Esophagus muscularis mucosa (tissue), 4 donors: ENCODE data around the gene LPCAT2.

ENCODE experiments used
- EP300 ChIP-seq: sonication (generic); formaldehyde crosslinking; IDR thresholded peaks from one replicate; pipeline ENCODE4 v1.6.1; 2017; ENCODE audit warnings: antibody characterized with exemption
- POLR2A ChIP-seq: fragments of 450-650 bp; IDR thresholded peaks from one replicate; pipeline ENCODE4 v1.6.1; 2017; ENCODE audit warnings: antibody characterized with exemption, moderate library complexity, mild to moderate bottlenecking, low read depth
- TF ChIP-seq, protein P1 (sequence below), 3 experiments: fragments of 200-600 bp in 2 of 3; fragments of 450-650 bp in 1 of 3; sonication (generic) in 2 of 3; IDR thresholded peaks; one replicate each; pipeline ENCODE4 v1.5.1; 2017 to 2019; ENCODE audit warnings: antibody characterized with exemption in 3 of 3, mild to moderate bottlenecking in 2 of 3, moderate library complexity in 1 of 3

DNA sequence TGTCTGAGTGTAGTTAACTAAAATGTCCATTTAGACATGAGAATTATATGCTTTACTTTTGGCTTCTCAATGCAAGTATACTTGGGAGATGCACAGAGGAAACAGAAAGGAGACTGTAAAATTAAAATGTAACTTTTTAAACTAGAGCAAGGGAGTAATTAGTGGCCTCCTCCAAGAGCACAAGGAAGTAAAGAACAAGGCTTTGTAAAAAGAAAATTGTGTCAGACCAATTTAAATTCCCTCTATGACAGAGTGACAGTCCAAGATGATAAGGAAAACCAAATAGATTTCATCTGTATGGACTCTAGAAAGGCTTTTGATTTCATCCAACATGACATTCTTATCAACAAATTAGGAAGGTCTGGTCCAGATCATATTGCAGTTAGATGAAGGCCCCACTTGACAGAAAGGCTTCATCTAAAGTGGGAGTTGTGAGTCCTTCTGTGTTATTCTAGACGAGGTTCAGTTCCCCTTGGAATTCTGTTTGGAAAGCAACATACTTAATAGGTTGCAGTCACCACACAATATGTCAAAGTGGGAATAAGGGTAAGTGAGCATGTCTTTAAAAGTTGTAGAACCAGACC is 51.2 kb downstream of the LPCAT2 start:
- TF ChIP-seq, protein P1, sequence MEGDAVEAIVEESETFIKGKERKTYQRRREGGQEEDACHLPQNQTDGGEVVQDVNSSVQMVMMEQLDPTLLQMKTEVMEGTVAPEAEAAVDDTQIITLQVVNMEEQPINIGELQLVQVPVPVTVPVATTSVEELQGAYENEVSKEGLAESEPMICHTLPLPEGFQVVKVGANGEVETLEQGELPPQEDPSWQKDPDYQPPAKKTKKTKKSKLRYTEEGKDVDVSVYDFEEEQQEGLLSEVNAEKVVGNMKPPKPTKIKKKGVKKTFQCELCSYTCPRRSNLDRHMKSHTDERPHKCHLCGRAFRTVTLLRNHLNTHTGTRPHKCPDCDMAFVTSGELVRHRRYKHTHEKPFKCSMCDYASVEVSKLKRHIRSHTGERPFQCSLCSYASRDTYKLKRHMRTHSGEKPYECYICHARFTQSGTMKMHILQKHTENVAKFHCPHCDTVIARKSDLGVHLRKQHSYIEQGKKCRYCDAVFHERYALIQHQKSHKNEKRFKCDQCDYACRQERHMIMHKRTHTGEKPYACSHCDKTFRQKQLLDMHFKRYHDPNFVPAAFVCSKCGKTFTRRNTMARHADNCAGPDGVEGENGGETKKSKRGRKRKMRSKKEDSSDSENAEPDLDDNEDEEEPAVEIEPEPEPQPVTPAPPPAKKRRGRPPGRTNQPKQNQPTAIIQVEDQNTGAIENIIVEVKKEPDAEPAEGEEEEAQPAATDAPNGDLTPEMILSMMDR (IDR thresholded peaks at IDR 0.05), result no peak
- TF ChIP-seq POLR2A (no peak), EP300 (no peak)
